Liver (tissue), 9 donors: ENCODE data around the gene INTS6L. TPM values are rescaled to one million over a fixed set of nuclear protein-coding genes. Genes with fewer than 3 reads are reported as not detected.

Source experiments
- DNase-seq: peaks from one replicate; pipeline ENCODE4 v3.0.0-alpha.2; 2017; ENCODE audit warnings: low spot score
- H3K27ac ChIP-seq, 2 donors: one replicate each; pipeline ENCODE4 v1.7.0; 2013; ENCODE audit warnings: inconsistent platforms in 2 of 2, low read length in 2 of 2, control low read depth in 1 of 2, low read depth in 1 of 2, mild to moderate bottlenecking in 1 of 2
- H3K27me3 ChIP-seq, 4 donors: one replicate each; pipeline versions ENCODE4 v1.6.1 to v1.7.0; 2013; ENCODE audit warnings: low read length in 3 of 4, inconsistent platforms in 1 of 4, mild to moderate bottlenecking in 1 of 4, moderate library complexity in 1 of 4; ENCODE audit not compliant: control insufficient read depth in 4 of 4, insufficient read depth in 4 of 4
- H3K36me3 ChIP-seq, 4 donors: one replicate each; pipeline versions ENCODE4 v1.6.1 to v1.7.0; 2013; ENCODE audit warnings: low read length in 3 of 4, mild to moderate bottlenecking in 3 of 4, low read depth in 1 of 4, moderate library complexity in 1 of 4; ENCODE audit not compliant: control insufficient read depth in 4 of 4, insufficient read depth in 3 of 4
- H3K4me1 ChIP-seq, 4 donors: one replicate each; pipeline versions ENCODE4 v1.6.1 to v1.7.0; 2013; ENCODE audit warnings: low read length in 3 of 4, mild to moderate bottlenecking in 3 of 4, moderate library complexity in 1 of 4; ENCODE audit not compliant: control insufficient read depth in 4 of 4, insufficient read depth in 4 of 4
- H3K4me3 ChIP-seq, 3 donors: one replicate each; pipeline versions ENCODE4 v1.6.1 to v1.7.0; 2013; ENCODE audit warnings: low read length in 3 of 3, control low read depth in 1 of 3, low read depth in 1 of 3, mild to moderate bottlenecking in 1 of 3
- H3K9ac ChIP-seq, 2 donors: one replicate each; pipeline ENCODE4 v1.7.0; 2013; ENCODE audit warnings: low read length in 2 of 2, mild to moderate bottlenecking in 2 of 2, moderate library complexity in 2 of 2, control low read depth in 1 of 2, low read depth in 1 of 2
- H3K9me3 ChIP-seq, 4 donors: one replicate each; pipeline versions ENCODE4 v1.6.1 to v1.7.0; 2013; ENCODE audit warnings: low read length in 3 of 4; ENCODE audit not compliant: control insufficient read depth in 4 of 4
- CTCF ChIP-seq: fragments of 150-350 bp; IDR thresholded peaks from 2 replicates; pipeline ENCODE4 v1.5.1; 2017; ENCODE audit warnings: improper control_type of control experiment, low read depth, low read length; ENCODE audit not compliant: missing input control
- EGR1 ChIP-seq, 2 donors: IDR thresholded peaks; 2 replicates each; pipeline ENCODE4 v1.6.1; 2016 to 2018; ENCODE audit warnings: antibody characterized with exemption in 2 of 2, low read depth in 2 of 2
- FOXA1 ChIP-seq: IDR thresholded peaks from 2 replicates; pipeline ENCODE4 v1.6.1; 2016; ENCODE audit warnings: antibody characterized with exemption
- FOXA2 ChIP-seq: IDR thresholded peaks from 2 replicates; pipeline ENCODE4 v1.6.1; 2016; ENCODE audit warnings: antibody characterized with exemption
- GABPA ChIP-seq, 2 donors: IDR thresholded peaks in 1 of 2; conservative IDR thresholded peaks in 1 of 2; 2 replicates each; pipeline ENCODE4 v1.6.1; 2016; ENCODE audit warnings: antibody characterized with exemption in 2 of 2, mild to moderate bottlenecking in 1 of 2, moderate library complexity in 1 of 2
- HNF4A ChIP-seq, 2 donors: conservative IDR thresholded peaks; 2 replicates each; pipeline ENCODE4 v1.6.1; 2016; ENCODE audit warnings: antibody characterized with exemption in 2 of 2, mild to moderate bottlenecking in 2 of 2
- HNF4G ChIP-seq: IDR thresholded peaks from 2 replicates; pipeline ENCODE4 v1.6.1; 2016; ENCODE audit warnings: antibody characterized with exemption
- JUND ChIP-seq, 2 donors: IDR thresholded peaks; 2 replicates each; pipeline ENCODE4 v1.6.1; 2016; ENCODE audit warnings: antibody characterized with exemption in 2 of 2
- NR2F2 ChIP-seq: IDR thresholded peaks from 2 replicates; pipeline ENCODE4 v1.6.1; 2016; ENCODE audit warnings: antibody characterized with exemption
- RAD21 ChIP-seq, 2 donors: IDR thresholded peaks; 2 replicates each; pipeline ENCODE4 v1.6.1; 2016; ENCODE audit warnings: antibody characterized with exemption in 2 of 2, mild to moderate bottlenecking in 2 of 2
- RXRA ChIP-seq, 2 donors: IDR thresholded peaks; 2 replicates each; pipeline ENCODE4 v1.6.1; 2017 to 2018; ENCODE audit warnings: antibody characterized with exemption in 2 of 2, mild to moderate bottlenecking in 1 of 2
- SP1 ChIP-seq: IDR thresholded peaks from 2 replicates; pipeline ENCODE4 v1.6.1; 2018; ENCODE audit warnings: antibody characterized with exemption, mild to moderate bottlenecking
- TAF1 ChIP-seq: conservative IDR thresholded peaks from 2 replicates; pipeline ENCODE4 v1.6.1; 2016; ENCODE audit warnings: antibody characterized with exemption, mild to moderate bottlenecking
- YY1 ChIP-seq: IDR thresholded peaks from 2 replicates; pipeline ENCODE4 v1.6.1; 2016; ENCODE audit warnings: antibody characterized with exemption, mild to moderate bottlenecking
- WGBS: extraction: QIAGEN DNeasy Blood & Tissue Kit; methylation state at CpG from one replicate; pipeline ENCODE4 v1.1.7; 2013; 5-methylcytosine and 5-hydroxymethylcytosine counted together
- polyA plus RNA-seq, 2 donors: library from polyadenylated mRNA; stranded (reverse) in 1 of 2; unstranded in 1 of 2; fragments of 200-250 nt in 1 of 2; fragments of >200 nt in 1 of 2; fragmentation: Nextera tagmentation in 1 of 2; extraction: Ambion mirVana in 1 of 2; gene quantifications; one replicate each; pipeline versions ENCODE4 v1.2.1 to v1.2.3, GENCODE V29; 2013 to 2015
- total RNA-seq, 2 donors: library from RNA; depleted of rRNA; stranded (reverse); fragments of >200 nt; gene quantifications; one replicate each; pipeline ENCODE4 v1.2.3, GENCODE V29; 2014
- TF ChIP-seq, protein P1 (sequence below): IDR thresholded peaks from 2 replicates; pipeline ENCODE4 v1.6.1; 2016; ENCODE audit warnings: antibody characterized with exemption
- donor health status: healthy.
- donor health status: healthy.
- donor health status: healthy.
- donor health status: healthy.
- donor health status: healthy.

The INTS6L gene
- total and polyA plus RNA-seq, 4 donors = 0.49 to 8.2 (median 1.2) TPM

DNA sequence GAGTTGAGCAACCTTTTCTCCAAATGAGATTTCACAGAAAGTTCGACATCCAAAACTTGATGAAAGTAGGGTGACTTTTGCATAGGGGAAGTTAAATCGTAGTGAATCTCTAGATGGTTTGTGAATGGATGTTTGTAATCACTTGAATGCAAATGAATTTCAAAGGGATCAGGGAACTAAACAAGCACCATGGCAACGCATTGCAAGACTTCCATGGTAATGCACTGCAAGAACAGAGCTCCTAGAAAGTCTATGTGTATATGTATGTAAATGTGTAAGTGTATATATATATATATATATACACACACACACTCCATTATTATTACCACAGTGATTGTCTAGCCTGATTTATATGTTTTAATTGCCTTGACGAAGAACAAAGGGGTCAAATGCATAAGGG lies 27.3 kb downstream of the INTS6L start:
- TF ChIP-seq HNF4G = no peak
- TF ChIP-seq FOXA1 = no peak
- TF ChIP-seq CTCF = no peak
- TF ChIP-seq TAF1 = no peak
- no peak for TF ChIP-seq HNF4A (conservative IDR thresholded peaks at IDR 0.05)
- TF ChIP-seq SP1 = no peak
- TF ChIP-seq RAD21 (IDR thresholded peaks at IDR 0.05) = no peak
- no peak for TF ChIP-seq FOXA2
- no peak for TF ChIP-seq EGR1 (IDR thresholded peaks at IDR 0.05; ENCODE audit: low read depth in 2 of 2)
- TF ChIP-seq RXRA (IDR thresholded peaks at IDR 0.05) = no peak
- TF ChIP-seq NR2F2 = no peak
- H3K27ac ChIP-seq = no peak overlapping the region
- H3K9ac ChIP-seq = no peak overlapping the region
- H3K4me1 ChIP-seq = peaks cover 4 to 8% (median 6%) of the 10 kb centered on the region in 4 donors
- WGBS = 92% methylated on average over 4 of the region's 4 CpGs
- H3K27me3 ChIP-seq = no peaks in the 10 kb centered on the region
- no peaks in the 10 kb centered on the region for H3K36me3 ChIP-seq
- no peaks in the 10 kb centered on the region for H3K9me3 ChIP-seq
- no peak for DNase-seq
- no peak overlapping the region for H3K4me3 ChIP-seq

- 83% methylated on average over 2 of the region's 2 CpGs for WGBS
- DNase-seq = no peak
- H3K4me1 ChIP-seq = peaks cover 0 to 3% (median 2%) of the 10 kb centered on the region in 4 donors
- TF ChIP-seq HNF4A (conservative IDR thresholded peaks at IDR 0.05) (no peak), YY1 (no peak), GABPA (IDR thresholded peaks at IDR 0.05 in 1 of 2, conservative IDR thresholded peaks at IDR 0.05 in 1 of 2) (no peak), FOXA1 (no peak), TAF1 (no peak), RXRA (IDR thresholded peaks at IDR 0.05) (no peak), RAD21 (IDR thresholded peaks at IDR 0.05) (no peak), CTCF (no peak), JUND (IDR thresholded peaks at IDR 0.05) (no peak), SP1 (no peak)
- TF ChIP-seq, protein P1, sequence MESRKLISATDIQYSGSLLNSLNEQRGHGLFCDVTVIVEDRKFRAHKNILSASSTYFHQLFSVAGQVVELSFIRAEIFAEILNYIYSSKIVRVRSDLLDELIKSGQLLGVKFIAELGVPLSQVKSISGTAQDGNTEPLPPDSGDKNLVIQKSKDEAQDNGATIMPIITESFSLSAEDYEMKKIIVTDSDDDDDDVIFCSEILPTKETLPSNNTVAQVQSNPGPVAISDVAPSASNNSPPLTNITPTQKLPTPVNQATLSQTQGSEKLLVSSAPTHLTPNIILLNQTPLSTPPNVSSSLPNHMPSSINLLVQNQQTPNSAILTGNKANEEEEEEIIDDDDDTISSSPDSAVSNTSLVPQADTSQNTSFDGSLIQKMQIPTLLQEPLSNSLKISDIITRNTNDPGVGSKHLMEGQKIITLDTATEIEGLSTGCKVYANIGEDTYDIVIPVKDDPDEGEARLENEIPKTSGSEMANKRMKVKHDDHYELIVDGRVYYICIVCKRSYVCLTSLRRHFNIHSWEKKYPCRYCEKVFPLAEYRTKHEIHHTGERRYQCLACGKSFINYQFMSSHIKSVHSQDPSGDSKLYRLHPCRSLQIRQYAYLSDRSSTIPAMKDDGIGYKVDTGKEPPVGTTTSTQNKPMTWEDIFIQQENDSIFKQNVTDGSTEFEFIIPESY = no peak
- no peak overlapping the region for H3K4me3 ChIP-seq
- H3K27ac ChIP-seq = no peak overlapping the region
- no peaks in the 10 kb centered on the region for H3K9me3 ChIP-seq
- no peaks in the 10 kb centered on the region for H3K36me3 ChIP-seq
- no peaks in the 10 kb centered on the region for H3K27me3 ChIP-seq
- H3K9ac ChIP-seq = no peak overlapping the region
Observed at GRCh38 chrX:135549519-135549918, 29.1 kb downstream of the INTS6L start.
